Measurements from ENCODE around the gene CELF2. TPM values are rescaled to one million over a fixed set of nuclear protein-coding genes. Genes with fewer than 3 reads are reported as not detected.

CELF2 gene
- polyA plus RNA-seq, 1 donor from 2014 or later = 55.5 TPM

DNA sequence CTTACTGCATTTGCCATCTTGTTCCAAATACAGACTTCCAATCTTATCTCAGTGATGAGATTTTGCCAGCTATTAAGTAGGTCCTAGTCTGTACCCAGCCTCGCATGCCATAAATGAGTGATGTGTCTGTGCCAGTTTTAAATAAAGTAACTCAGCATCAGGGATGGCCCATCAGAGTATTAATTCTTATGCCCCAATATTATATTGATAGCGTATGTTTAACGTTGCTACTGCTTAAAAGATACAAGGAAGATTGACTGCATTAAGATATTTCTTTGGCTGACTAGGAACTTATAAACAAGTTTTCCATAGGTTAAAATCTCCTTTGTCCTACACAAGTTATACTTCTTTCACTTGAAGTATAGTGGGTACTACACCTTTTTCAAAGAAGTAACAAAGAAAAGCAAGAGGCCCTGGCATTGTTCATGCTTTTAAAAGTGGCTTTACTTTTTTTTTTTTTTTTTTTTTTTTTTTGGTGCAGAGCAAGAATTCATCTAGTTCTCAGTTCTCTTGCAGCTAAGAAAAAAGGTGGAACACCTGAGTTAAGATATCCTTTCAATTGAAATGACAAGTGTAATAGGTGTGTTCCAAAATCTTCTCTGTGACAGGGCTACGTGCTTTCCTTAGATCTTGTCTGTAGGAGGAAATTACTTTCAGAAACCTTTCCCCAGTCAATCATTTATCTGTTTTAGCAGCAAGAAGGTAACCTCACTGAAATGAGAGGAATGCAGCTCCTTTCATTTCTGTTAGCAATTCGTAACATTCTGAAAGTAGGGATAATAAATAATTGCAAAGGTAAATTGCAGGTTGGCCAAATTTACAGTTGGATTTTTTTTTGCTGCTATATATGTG, 245.0 kb downstream of the CELF2 start:
- Histone ChIP-seq H3K27me3 (ENCODE audit: insufficient read depth, low read depth, low read length) (no peaks in the 10 kb centered on the region), H3K4me2 (ENCODE audit: low read length) (peak overlapping the region; percentile 49), H3K36me3 (ENCODE audit: insufficient read depth, low read length) (peaks cover 13% of the 10 kb centered on the region)

DNA sequence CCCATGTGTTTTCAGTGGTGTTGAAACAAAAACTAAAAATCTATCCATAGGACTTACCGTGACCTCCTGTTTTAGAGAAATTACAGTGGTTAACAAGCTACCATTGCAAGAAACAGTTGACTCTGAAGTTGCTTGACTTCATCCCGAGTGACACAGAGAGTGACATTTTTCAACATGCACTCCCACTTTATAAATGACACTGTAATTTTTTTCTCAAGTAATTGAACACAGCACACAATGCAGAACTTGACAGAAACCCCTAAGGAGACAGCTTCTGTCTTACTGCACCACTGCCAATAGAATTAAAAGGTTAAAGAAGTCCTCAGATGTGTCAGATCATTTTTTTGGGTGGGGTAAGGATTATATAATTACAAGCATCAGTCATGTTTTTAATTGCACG, 246.1 kb downstream of the CELF2 start:
- no peaks in the 10 kb centered on the region for H4K20me1 ChIP-seq (ENCODE audit: insufficient read depth)

More for the DNA sequence above, 245.0 kb downstream of the CELF2 start:
- Histone ChIP-seq H2AFZ (ENCODE audit: low read depth, low read length) (no peak overlapping the region), H3F3A (ENCODE audit: insufficient read depth, low read length, poor library complexity, severe bottlenecking) (no peaks in the 10 kb centered on the region), H4K20me1 (ENCODE audit: insufficient read depth) (no peaks in the 10 kb centered on the region), H3K9me2 (ENCODE audit: insufficient read depth, low read length) (no peaks in the 10 kb centered on the region), H3K27ac (ENCODE audit: low read length) (peak overlapping the region; percentile 84), H3K4me3 (ENCODE audit: low read length) (peak overlapping the region; percentile 45), H3K79me2 (replicated peaks; ENCODE audit: insufficient read depth, low read length) (peaks cover 3% of the 10 kb centered on the region), H3K9me3 (ENCODE audit: low read length) (no peaks in the 10 kb centered on the region), H3K9ac (ENCODE audit: low read length) (peak overlapping the region; percentile 21)
- TF ChIP-seq, protein P1, sequence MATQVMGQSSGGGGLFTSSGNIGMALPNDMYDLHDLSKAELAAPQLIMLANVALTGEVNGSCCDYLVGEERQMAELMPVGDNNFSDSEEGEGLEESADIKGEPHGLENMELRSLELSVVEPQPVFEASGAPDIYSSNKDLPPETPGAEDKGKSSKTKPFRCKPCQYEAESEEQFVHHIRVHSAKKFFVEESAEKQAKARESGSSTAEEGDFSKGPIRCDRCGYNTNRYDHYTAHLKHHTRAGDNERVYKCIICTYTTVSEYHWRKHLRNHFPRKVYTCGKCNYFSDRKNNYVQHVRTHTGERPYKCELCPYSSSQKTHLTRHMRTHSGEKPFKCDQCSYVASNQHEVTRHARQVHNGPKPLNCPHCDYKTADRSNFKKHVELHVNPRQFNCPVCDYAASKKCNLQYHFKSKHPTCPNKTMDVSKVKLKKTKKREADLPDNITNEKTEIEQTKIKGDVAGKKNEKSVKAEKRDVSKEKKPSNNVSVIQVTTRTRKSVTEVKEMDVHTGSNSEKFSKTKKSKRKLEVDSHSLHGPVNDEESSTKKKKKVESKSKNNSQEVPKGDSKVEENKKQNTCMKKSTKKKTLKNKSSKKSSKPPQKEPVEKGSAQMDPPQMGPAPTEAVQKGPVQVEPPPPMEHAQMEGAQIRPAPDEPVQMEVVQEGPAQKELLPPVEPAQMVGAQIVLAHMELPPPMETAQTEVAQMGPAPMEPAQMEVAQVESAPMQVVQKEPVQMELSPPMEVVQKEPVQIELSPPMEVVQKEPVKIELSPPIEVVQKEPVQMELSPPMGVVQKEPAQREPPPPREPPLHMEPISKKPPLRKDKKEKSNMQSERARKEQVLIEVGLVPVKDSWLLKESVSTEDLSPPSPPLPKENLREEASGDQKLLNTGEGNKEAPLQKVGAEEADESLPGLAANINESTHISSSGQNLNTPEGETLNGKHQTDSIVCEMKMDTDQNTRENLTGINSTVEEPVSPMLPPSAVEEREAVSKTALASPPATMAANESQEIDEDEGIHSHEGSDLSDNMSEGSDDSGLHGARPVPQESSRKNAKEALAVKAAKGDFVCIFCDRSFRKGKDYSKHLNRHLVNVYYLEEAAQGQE (IDR thresholded peaks at IDR 0.05; ENCODE audit: borderline replicate concordance) = no peak
- TF ChIP-seq EP300 (conservative IDR thresholded peaks at IDR 0.05; ENCODE audit: poor library complexity, severe bottlenecking) = no peak
- TF ChIP-seq SMC3 (conservative IDR thresholded peaks at IDR 0.05; ENCODE audit: poor library complexity) = no peak
- TF ChIP-seq MXI1 (conservative IDR thresholded peaks at IDR 0.05; ENCODE audit: poor library complexity, severe bottlenecking) = no peak
- no peak for TF ChIP-seq EZH2 (IDR thresholded peaks at IDR 0.05; ENCODE audit: borderline replicate concordance, insufficient read depth, low read length, poor library complexity, severe bottlenecking)
- TF ChIP-seq, protein P2, sequence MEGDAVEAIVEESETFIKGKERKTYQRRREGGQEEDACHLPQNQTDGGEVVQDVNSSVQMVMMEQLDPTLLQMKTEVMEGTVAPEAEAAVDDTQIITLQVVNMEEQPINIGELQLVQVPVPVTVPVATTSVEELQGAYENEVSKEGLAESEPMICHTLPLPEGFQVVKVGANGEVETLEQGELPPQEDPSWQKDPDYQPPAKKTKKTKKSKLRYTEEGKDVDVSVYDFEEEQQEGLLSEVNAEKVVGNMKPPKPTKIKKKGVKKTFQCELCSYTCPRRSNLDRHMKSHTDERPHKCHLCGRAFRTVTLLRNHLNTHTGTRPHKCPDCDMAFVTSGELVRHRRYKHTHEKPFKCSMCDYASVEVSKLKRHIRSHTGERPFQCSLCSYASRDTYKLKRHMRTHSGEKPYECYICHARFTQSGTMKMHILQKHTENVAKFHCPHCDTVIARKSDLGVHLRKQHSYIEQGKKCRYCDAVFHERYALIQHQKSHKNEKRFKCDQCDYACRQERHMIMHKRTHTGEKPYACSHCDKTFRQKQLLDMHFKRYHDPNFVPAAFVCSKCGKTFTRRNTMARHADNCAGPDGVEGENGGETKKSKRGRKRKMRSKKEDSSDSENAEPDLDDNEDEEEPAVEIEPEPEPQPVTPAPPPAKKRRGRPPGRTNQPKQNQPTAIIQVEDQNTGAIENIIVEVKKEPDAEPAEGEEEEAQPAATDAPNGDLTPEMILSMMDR (IDR thresholded peaks at IDR 0.05; ENCODE audit: poor library complexity, severe bottlenecking) = no peak
- no peak for TF ChIP-seq POLR2AphosphoS5 (IDR thresholded peaks at IDR 0.05)
- no peak for TF ChIP-seq TAF1 (IDR thresholded peaks at IDR 0.05; ENCODE audit: low read depth)
- TF ChIP-seq RAD21 (conservative IDR thresholded peaks at IDR 0.05) = no peak

More for the DNA sequence above, 246.1 kb downstream of the CELF2 start:
- Histone ChIP-seq H3K9ac (ENCODE audit: low read length) (peak overlapping the region; percentile 21), H3K9me3 (ENCODE audit: low read length) (no peaks in the 10 kb centered on the region), H3K36me3 (ENCODE audit: insufficient read depth, low read length) (peaks cover 10% of the 10 kb centered on the region), H3K9me2 (ENCODE audit: insufficient read depth, low read length) (no peaks in the 10 kb centered on the region), H3K4me2 (ENCODE audit: low read length) (peak overlapping the region; percentile 49), H3K4me3 (ENCODE audit: low read length) (peak overlapping the region; percentile 45), H3F3A (ENCODE audit: insufficient read depth, low read length, poor library complexity, severe bottlenecking) (no peaks in the 10 kb centered on the region), H3K27me3 (ENCODE audit: insufficient read depth, low read depth, low read length) (no peaks in the 10 kb centered on the region), H3K27ac (ENCODE audit: low read length) (peak overlapping the region; percentile 84), H3K79me2 (replicated peaks; ENCODE audit: insufficient read depth, low read length) (peaks cover 3% of the 10 kb centered on the region), H2AFZ (ENCODE audit: low read depth, low read length) (no peak overlapping the region)
- TF ChIP-seq SMC3 (conservative IDR thresholded peaks at IDR 0.05; ENCODE audit: poor library complexity) = peak; percentile 12
- peak; percentile 92 for TF ChIP-seq EP300 (conservative IDR thresholded peaks at IDR 0.05; ENCODE audit: poor library complexity, severe bottlenecking)
- TF ChIP-seq EZH2 (IDR thresholded peaks at IDR 0.05; ENCODE audit: borderline replicate concordance, insufficient read depth, low read length, poor library complexity, severe bottlenecking) = no peak
- TF ChIP-seq, protein P2 (IDR thresholded peaks at IDR 0.05; ENCODE audit: poor library complexity, severe bottlenecking) = no peak
- TF ChIP-seq POLR2AphosphoS5 (IDR thresholded peaks at IDR 0.05) = peak; percentile 60
- TF ChIP-seq, protein P1 (IDR thresholded peaks at IDR 0.05; ENCODE audit: borderline replicate concordance) = no peak
- peak; percentile 54 for TF ChIP-seq MXI1 (conservative IDR thresholded peaks at IDR 0.05; ENCODE audit: poor library complexity, severe bottlenecking)
- TF ChIP-seq RAD21 (conservative IDR thresholded peaks at IDR 0.05) = no peak
- TF ChIP-seq TAF1 (IDR thresholded peaks at IDR 0.05; ENCODE audit: low read depth) = no peak
